ENCODE data around the gene PTPN22. TPM values are rescaled to one million over a fixed set of nuclear protein-coding genes. Genes with fewer than 3 reads are reported as not detected.
A peak's percentile ranks its signal among the peaks of the same experiment; 100 is the strongest.

PTPN22 gene
- total RNA-seq, 2 experiments from 2014 or later = 79.4 to 81.1 TPM

DNA sequence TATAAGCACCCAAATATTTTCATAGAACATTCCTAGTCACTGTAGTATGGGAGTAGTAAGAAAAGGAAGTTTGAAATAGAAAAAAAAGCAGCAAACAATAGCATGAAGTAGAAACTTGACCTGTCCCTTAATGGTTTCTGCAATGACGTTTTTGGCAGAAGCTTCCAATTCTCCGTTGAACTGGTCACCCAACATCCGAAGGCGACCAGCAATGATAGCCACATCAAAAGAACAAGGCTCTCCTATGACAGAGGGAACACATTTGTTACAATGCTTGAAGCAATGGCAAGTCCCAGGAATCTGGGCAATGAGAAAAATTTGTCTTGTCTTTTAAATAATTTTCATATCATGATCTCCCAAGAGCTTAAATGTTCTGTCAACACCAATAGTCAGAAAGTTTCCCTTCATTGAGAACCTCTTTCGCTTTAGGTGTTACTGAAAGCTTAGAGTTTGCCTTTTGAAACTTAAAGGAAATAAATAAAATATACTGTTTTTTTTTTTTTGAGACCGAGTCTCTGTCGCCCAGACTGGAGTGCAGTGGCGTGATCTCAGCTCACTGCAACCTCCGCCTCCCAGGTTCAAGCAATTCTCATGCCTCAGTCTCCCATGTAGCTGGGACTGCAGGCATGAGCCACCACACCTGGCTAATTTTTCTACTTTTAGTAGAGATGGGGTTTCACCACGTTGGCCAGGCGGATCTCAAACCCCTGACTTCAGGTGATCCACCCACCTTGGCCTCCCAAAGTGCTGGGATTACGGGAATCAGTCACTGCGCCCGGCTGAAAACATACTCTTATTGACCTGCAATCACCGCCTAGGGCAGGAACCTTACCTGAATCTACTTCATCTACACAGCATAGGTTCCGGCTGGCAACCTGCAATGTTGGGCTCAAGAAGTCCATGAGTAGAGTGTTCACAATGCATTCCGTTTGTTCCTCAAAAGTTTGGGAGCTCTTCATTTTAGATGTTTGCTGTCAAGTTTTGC lies 15.2 kb upstream of the PTPN22 start:
- H3K27me3 Mint-ChIP-seq = no peaks in the 10 kb centered on the region
- H3K4me1 Mint-ChIP-seq = peaks cover 27% of the 10 kb centered on the region
- H3K27ac Mint-ChIP-seq = no peak overlapping the region
- no peak for DNase-seq
- ChIA-PET CTCF (interaction anchor here (1.3 kb wide), 2 partner anchors 9 to 11 kb away, joined by 3 to 4 read pairs; no protein-coding TSS in a partner anchor), POLR2A (interaction anchor here (1.1 to 3.8 kb wide), 4 partner anchors 11 to 44 kb away, joined by 3 to 18 read pairs (median 6); partner anchors contain the start of gene AP4B1)
- peaks cover 17% of the 10 kb centered on the region for H3K36me3 Mint-ChIP-seq (ENCODE audit: low read depth)
- H3K9me3 Mint-ChIP-seq = no peaks in the 10 kb centered on the region
- no peak overlapping the region for H3K4me3 Mint-ChIP-seq

DNA sequence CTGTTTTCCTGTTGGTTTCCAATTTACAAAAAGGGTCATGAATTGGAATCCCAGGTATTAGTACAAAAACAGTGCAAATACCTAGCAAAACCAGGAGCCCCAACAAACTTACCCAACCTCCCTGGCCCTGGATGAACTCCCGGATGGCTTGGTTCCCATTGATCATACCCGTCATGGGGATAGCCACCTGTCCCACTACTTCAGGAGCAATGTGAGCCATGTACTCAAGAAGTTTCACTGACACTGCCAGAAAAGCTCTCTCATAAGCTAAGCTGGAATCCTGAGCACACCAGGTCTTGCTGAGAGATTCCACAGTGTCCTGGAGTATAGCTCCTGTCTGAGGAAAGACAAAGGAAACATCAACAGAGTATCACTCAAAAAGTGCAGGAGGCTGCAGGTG lies 10.1 kb upstream of the PTPN22 start:
- no peaks in the 10 kb centered on the region for H3K27me3 Mint-ChIP-seq
- no peak overlapping the region for H3K27ac Mint-ChIP-seq
- peaks cover 21% of the 10 kb centered on the region for H3K36me3 Mint-ChIP-seq (ENCODE audit: low read depth)
- no peaks in the 10 kb centered on the region for H3K9me3 Mint-ChIP-seq
- ChIA-PET CTCF (interaction anchor here (0.9 to 1.2 kb wide), 3 partner anchors 12 to 401 kb away, joined by 3 to 6 read pairs (median 3); no protein-coding TSS in a partner anchor), POLR2A (interaction anchor here (1.3 to 6.4 kb wide), 4 partner anchors 11 to 65 kb away, joined by 3 to 41 read pairs (median 10); partner anchors contain the start of genes AP4B1 and DCLRE1B)
- no peak overlapping the region for H3K4me3 Mint-ChIP-seq
- DNase-seq = no peak
- peaks cover 51% of the 10 kb centered on the region for H3K4me1 Mint-ChIP-seq

DNA sequence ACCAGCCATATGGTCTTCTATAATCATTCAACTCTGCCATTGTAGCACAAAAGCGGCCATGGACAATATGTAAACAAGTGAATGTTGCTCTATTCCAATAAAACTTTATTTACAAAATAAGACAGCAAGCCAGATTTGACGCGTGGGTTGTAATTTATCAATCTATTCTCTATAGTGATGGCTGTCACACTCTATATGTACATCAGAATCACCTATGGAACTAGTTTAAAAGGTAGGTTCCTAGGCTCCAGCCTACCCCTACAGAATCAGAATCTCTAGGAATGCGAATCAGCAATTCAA lies 8.2 kb upstream of the PTPN22 start:
- ChIA-PET POLR2A (interaction anchor here (1.1 to 6.4 kb wide), 4 partner anchors 10 to 49 kb away, joined by 3 to 41 read pairs (median 11); partner anchors contain the start of genes AP4B1, DCLRE1B and HIPK1), CTCF (interaction anchor here (2.1 kb wide), 1 partner anchor 24 kb away, joined by 4 read pairs; the partner anchor contains the start of gene AP4B1)
- H3K4me1 Mint-ChIP-seq = peaks cover 60% of the 10 kb centered on the region

DNA sequence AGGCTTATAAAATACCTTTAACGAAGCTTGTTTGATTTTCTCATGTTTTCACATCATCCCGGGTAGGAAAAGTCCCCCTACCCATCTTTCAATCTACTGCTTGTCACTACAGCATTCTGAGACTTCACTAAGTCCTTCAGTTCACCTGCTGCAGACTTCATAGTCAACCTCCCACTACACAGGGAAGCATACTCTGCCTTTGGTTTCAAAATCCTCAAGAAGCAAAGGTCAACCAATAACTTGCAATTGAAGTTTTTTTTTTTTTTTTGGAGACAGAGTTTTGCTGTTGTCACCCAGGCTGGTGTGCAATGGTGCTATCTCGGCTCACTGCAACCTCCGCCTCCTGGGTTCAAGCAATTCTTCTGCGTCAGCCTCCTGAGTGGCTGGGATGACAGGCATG lies 4.7 kb upstream of the PTPN22 start:
- DNase-seq = no peak
- Mint-ChIP-seq H3K4me1 (peaks cover 75% of the 10 kb centered on the region), H3K27me3 (no peaks in the 10 kb centered on the region), H3K36me3 (ENCODE audit: low read depth) (peaks cover 14% of the 10 kb centered on the region), H3K4me3 (no peak overlapping the region), H3K27ac (no peak overlapping the region), H3K9me3 (no peaks in the 10 kb centered on the region)
- ChIA-PET POLR2A (interaction anchor here (1.5 to 4.5 kb wide), 5 partner anchors 11 to 54 kb away, joined by 3 to 40 read pairs (median 10); partner anchors contain the start of genes AP4B1, BCL2L15, DCLRE1B and HIPK1), CTCF (interaction anchor here (0.6 to 1.5 kb wide), 4 partner anchors 16 to 327 kb away, joined by 3 to 6 read pairs (median 3); partner anchors contain the start of gene AP4B1)

More for the DNA sequence above, 8.2 kb upstream of the PTPN22 start:
- H3K9me3 Mint-ChIP-seq = no peaks in the 10 kb centered on the region
- H3K4me3 Mint-ChIP-seq = no peak overlapping the region
- DNase-seq = no peak
- H3K27me3 Mint-ChIP-seq = no peaks in the 10 kb centered on the region
- H3K27ac Mint-ChIP-seq = no peak overlapping the region
- peaks cover 17% of the 10 kb centered on the region for H3K36me3 Mint-ChIP-seq (ENCODE audit: low read depth)

DNA sequence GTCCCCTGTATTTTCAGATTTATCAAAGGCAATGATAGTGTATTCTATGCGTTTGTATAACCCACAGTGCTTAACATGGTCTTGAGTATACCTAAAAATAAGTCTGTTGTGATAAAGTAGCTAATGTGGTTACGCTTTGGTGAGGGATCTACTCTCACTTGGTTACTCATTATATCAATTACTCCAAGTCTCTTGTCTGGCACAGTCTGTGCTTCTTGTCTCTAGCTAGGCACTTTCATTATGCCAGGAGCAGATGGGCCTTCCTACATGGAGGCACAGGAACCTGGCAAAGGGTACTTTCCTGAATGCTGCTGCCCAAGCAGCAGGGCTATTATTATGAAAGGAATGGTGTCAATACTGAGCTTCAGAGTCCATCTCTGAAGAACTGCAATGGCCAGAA lies 4.2 kb upstream of the PTPN22 start:
- peaks cover 13% of the 10 kb centered on the region for H3K36me3 Mint-ChIP-seq (ENCODE audit: low read depth)
- ChIA-PET CTCF (interaction anchor here (0.6 to 1.5 kb wide), 5 partner anchors 12 to 327 kb away, joined by 3 to 6 read pairs (median 3); partner anchors contain the start of genes AP4B1 and BCL2L15), POLR2A (interaction anchor here (1.0 to 4.5 kb wide), 7 partner anchors 11 to 64 kb away, joined by 3 to 40 read pairs (median 4); partner anchors contain the start of genes AP4B1, BCL2L15, DCLRE1B and HIPK1)
- no peaks in the 10 kb centered on the region for H3K9me3 Mint-ChIP-seq
- no peak overlapping the region for H3K4me3 Mint-ChIP-seq
- H3K27me3 Mint-ChIP-seq = no peaks in the 10 kb centered on the region
- H3K4me1 Mint-ChIP-seq = peaks cover 71% of the 10 kb centered on the region
- H3K27ac Mint-ChIP-seq = no peak overlapping the region
- DNase-seq = no peak

DNA sequence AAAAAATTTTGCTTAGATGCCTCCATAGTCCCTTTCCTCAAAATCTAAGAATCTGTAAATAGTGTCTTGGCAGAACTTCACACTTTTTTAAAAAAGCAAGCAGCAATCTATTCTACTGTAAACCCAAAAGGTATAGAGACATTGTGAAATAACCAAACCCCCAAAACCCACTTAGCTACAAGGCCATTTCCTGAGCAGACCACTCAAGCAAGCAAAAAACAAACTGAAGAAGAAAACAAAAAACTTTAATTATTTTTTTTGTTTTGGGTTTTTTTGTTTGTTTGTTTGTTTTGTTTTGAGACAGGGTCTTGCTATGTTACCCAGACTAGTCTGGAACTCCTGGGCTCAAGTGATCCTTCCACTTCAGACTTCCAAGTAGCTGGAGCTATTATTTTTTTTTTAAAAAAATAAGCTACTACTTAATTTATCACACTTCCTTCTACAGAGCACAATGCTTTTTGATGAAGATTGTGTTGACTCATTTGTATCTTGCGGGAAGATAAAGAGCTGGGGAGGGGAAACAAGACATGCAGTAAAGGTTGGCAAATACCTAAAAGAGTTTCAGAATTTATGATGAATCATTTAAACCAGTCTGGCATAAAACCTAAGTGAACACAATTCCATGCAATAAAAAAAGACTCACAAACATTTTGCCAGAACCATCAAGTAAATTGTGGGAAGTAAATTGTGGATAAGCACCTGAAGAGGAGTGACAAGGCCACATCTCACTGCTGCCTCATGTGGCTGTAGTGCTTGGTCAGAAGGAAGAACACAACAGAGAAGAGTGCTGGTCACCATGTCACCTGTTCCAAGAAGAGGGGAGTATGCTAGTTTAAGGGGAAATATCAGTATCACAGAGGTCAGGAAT lies 2.7 kb upstream of the PTPN22 start:
- Mint-ChIP-seq H3K9me3 (no peaks in the 10 kb centered on the region), H3K36me3 (ENCODE audit: low read depth) (peaks cover 16% of the 10 kb centered on the region), H3K27ac (peak overlapping the region; percentile 89), H3K27me3 (no peaks in the 10 kb centered on the region), H3K4me3 (no peak overlapping the region), H3K4me1 (peaks cover 68% of the 10 kb centered on the region)
- ChIA-PET CTCF (interaction anchor here (0.8 to 1.1 kb wide), 5 partner anchors 15 to 91 kb away, joined by 3 to 7 read pairs (median 3); partner anchors contain the start of genes AP4B1 and HIPK1), POLR2A (interaction anchor here (1.0 to 4.5 kb wide), 9 partner anchors 12 to 467 kb away, joined by 3 to 40 read pairs (median 4); partner anchors contain the start of genes AP4B1, BCL2L15, DCLRE1B and HIPK1)
- DNase-seq = peak; percentile 25

DNA sequence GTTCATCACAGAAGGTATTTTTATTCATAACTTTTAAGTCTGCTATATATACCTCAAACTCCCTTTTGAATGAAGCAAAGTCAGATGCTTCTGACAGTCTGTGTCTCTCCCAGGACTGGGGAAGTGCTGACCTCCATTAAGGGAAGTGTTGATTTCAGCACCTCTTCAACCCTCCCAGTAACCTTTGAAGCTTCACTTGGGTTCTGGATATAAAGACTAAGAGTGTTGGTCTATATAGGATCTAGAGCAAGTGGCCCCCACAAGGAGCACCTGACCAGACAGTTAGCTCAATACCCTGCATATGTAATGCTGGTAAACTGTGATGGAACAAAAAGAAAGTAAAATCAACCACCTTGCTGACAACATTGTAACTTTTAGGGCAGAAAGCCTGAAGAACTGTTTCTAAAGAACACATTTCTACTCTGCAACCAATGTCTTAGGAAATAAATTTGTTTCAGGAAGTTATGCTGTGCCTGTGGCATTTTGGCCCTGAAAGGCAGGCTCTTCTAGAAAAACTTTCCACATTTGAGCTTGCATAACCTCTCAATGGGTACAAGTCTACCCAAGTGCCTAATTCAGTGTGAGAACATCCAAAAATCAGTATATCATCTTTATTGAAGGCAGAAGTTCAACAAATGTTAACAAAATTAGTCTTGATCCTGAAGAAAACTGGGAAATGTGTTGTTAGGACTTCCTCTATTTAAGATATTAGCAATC lies 865 bp upstream of the PTPN22 start:
- Mint-ChIP-seq H3K4me1 (peaks cover 71% of the 10 kb centered on the region), H3K36me3 (ENCODE audit: low read depth) (peaks cover 27% of the 10 kb centered on the region), H3K9me3 (no peaks in the 10 kb centered on the region), H3K27ac (peak overlapping the region; percentile 98), H3K4me3 (peak overlapping the region; percentile 91), H3K27me3 (no peaks in the 10 kb centered on the region)
- CTCF ChIA-PET = interaction anchor here (0.8 to 1.1 kb wide), 3 partner anchors 11 to 38 kb away, joined by 3 to 5 read pairs (median 4); no protein-coding TSS in a partner anchor
- DNase-seq = peak; percentile 32
- POLR2A ChIA-PET = interaction anchor here (0.6 to 1.3 kb wide), 8 partner anchors 13 to 68 kb away, joined by 3 to 30 read pairs (median 4); partner anchors contain the start of genes AP4B1, BCL2L15, DCLRE1B and HIPK1

DNA sequence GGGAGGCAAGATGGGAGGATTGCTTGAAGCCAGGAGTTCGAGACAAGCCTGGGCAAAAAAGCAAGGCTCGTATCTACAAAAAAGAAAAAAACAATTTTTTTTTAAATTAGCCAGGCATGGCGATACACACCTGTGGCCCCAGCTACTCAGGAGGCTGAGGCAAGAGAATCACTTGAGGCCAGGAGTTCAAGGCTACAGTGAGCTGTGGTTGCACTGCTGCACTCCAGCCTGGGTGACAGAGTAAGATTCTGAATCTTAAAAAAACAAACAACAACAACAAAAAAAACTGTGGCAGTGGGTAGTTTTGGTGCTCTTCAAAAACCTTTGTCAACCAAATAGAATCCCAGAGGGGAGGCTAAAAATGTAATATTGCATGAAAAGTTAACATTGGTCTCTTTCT lies 734 bp downstream of the PTPN22 start:
- Mint-ChIP-seq H3K27ac (peak overlapping the region; percentile 98), H3K36me3 (ENCODE audit: low read depth) (peaks cover 34% of the 10 kb centered on the region), H3K27me3 (no peaks in the 10 kb centered on the region), H3K4me3 (peak overlapping the region; percentile 91), H3K9me3 (no peaks in the 10 kb centered on the region), H3K4me1 (peaks cover 73% of the 10 kb centered on the region)
- DNase-seq = peak; percentile 29
- ChIA-PET POLR2A (interaction anchor here (0.9 to 6.0 kb wide), 9 partner anchors 9 to 111 kb away, joined by 3 to 87 read pairs (median 9); partner anchors contain the start of genes AP4B1, DCLRE1B and HIPK1), CTCF (interaction anchor here (0.9 to 2.7 kb wide), 3 partner anchors 20 to 35 kb away, joined by 4 to 7 read pairs (median 6); partner anchors contain the start of gene AP4B1)

DNA sequence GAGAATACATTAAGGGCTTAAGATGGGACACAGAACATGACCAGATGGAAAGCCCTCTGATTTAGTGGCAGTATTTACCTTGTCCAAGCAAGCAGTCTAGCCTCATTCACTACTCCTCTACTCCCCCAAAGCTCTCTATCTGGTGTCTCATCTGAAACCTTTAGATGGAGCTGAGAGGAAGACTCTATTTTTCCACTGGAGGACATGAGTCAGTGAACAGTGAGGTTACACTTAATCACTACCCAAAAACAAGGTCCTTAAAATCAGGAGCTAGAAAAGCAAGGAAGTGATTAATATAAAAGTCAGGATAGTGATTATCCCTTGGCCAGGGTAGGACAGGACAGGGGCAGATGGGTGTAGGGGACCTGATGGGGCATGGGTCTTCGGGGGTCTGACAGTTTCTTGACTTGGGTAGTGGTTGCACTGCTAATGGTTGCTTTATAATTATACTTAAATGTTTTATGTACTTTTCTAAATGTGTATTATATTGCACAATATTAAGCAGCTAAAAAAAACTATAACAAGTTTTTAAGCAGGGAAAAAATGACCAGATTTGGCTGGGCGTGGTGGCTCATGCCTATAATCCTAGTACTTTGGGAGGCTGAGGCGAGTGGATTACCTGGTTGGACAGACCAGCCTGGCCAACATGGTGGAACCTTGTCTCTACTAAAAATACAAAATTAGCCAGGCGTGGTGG lies 3.0 kb downstream of the PTPN22 start:
- peaks cover 49% of the 10 kb centered on the region for H3K36me3 Mint-ChIP-seq (ENCODE audit: low read depth)
- H3K27me3 Mint-ChIP-seq = no peaks in the 10 kb centered on the region
- no peaks in the 10 kb centered on the region for H3K9me3 Mint-ChIP-seq
- POLR2A ChIA-PET = interaction anchor here (1.0 to 6.0 kb wide), 11 partner anchors 8 to 85 kb away, joined by 3 to 87 read pairs (median 6); partner anchors contain the start of genes AP4B1, DCLRE1B and HIPK1
- CTCF ChIA-PET = interaction anchor here (1.0 to 2.7 kb wide), 9 partner anchors 9 to 473 kb away, joined by 3 to 10 read pairs (median 5); partner anchors contain the start of genes AP4B1 and RSBN1
- no peak for DNase-seq
- peaks cover 60% of the 10 kb centered on the region for H3K4me1 Mint-ChIP-seq
- H3K27ac Mint-ChIP-seq = peak overlapping the region; percentile 67
- H3K4me3 Mint-ChIP-seq = peak overlapping the region; percentile 91

DNA sequence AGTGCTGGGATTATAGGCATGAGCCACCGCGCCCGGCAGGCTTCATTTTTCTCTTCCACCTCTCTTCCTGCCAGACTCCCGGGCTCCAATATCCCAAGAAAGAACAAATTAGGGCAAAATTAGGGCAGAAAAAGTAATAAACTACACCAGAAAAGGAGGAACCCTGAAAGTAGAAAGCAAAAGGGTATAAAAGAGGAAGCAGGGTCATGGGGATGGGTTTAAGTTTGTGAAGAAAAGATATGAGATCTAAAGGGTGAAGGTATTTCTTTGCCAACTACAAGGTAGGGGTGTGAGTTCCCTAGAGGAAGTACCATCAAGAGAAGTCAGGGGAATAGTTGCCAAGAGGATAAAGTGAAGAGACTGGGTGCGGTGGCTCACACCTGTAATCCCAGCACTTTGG lies 9.9 kb downstream of the PTPN22 start:
- Mint-ChIP-seq H3K36me3 (ENCODE audit: low read depth) (peaks cover 59% of the 10 kb centered on the region), H3K9me3 (no peaks in the 10 kb centered on the region), H3K27me3 (no peaks in the 10 kb centered on the region), H3K4me1 (peaks cover 47% of the 10 kb centered on the region), H3K4me3 (no peak overlapping the region), H3K27ac (no peak overlapping the region)
- POLR2A ChIA-PET = interaction anchor here (0.9 to 2.9 kb wide), 2 partner anchors 12 to 43 kb away, joined by 4 to 21 read pairs; partner anchors contain the start of genes AP4B1 and DCLRE1B
- DNase-seq = no peak
- CTCF ChIA-PET = interaction anchor here (1.4 kb wide), 1 partner anchor 88 kb away, joined by 3 read pairs; no protein-coding TSS in a partner anchor

All from activated CD4-positive, alpha-beta memory T cell treated with anti-CD3 and anti-CD28 coated beads, Interleukin-2, amount 10 ng/mL, durations not matched to agents 7 days and 5 days (primary cell).